Limb (tissue), 2 donors: ENCODE results near the gene PDE3A.
"Not testable (repeated sequence)": the region's sequence is repeated elsewhere in the genome, so short reads cannot be mapped to it uniquely, and the experiment has no call there.

Experiments
- DNase-seq, 2 donors: peaks; one replicate each; pipeline ENCODE4 v3.0.0-alpha.2; 2016; ENCODE audit errors: extremely low spot score in 2 of 2

PDE3A gene

DNA sequence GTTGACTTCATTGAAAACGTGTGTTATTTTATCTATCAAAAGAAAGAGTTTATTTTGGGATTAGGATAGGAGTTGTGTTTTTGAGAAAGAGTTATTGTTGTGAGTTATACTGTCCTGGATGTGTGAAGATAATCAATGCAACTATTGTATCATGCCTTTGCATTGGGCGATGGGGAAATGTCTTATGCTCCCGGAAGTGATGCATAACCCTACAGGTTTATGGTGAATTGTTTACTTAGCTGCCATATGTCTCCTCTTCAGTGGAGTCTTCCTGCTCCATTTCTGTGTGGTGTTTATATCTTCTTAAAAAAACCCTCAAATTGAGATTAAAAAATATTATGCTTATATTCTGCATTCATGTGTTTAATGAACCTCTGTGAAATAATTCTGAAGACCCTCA is 6.5 kb downstream of the PDE3A start:
- no peak for DNase-seq

DNA sequence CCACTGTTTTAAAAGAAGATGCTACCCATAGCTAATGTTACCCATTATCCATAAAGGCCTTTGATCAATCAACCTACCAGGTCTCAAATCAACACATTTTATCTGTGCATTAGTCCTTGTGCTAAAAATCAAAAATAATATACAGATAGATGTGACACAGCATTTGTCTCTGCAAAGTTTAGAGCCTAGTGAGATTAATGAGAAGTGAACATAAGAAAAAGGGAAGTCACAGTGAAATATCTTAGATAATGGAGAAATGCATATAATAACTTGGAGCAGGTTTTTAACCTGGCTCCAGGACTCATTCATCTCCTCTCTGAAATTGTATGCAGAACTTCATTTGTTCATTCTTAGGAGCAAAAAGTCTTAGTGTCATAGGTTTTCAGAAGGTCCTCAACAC is 7.2 kb downstream of the PDE3A start:
- no peak for DNase-seq

DNA sequence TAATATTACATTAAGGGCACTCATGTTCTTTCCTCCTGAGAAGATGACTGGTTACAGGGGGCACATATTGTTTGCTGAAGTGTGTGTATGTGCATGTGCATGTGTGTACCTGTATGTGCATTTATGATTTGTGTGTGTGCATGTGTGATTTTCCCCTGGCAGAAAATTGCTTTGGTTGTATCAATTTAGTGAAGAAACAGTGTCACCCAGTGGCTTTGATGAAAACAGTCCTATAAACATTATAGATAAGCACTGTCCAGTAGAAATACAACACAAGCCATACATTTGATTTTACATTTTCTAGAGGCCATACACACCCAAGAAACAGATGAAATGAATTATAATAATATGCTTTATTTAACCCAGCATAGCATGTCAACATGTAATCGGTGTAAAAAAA is 8.6 kb downstream of the PDE3A start:
- no peak for DNase-seq

DNA sequence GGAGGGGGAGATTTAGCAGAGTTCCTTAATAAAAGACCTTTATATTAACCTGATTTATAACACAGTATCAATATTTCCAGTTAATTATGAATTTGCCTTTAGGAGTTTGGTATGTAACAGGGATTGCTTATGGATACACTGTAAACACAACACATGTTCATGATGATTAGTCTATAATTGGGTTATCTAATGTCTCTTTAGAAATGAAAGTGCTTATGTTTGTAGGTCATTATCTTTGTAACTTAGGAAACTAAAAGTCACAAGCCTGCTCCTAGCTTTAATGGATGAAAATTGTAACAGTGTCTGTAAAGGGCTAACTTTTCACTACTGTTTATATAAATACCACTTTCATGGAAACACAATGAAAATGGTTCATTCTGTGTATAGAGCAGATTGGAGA is 9.4 kb downstream of the PDE3A start:
- DNase-seq = no peak

DNA sequence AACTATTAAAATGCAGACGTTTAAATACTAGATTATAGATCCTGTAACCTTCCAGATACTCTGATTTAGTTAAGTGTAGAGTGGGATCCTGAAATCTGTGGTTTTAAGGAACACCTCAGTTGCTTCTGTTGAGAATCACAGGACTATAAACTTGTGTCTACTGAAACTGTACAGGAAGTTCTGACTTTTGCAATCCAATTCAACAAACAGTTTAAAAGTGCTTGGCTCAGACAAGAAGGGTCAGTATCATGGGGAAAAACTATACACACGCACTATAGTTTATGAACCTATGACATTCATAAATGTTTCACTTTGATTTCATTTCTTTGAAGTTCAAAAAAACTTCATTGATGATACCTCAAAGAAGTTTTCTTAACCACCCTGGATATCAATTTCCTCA is 13.8 kb downstream of the PDE3A start:
- DNase-seq = no peak

DNA sequence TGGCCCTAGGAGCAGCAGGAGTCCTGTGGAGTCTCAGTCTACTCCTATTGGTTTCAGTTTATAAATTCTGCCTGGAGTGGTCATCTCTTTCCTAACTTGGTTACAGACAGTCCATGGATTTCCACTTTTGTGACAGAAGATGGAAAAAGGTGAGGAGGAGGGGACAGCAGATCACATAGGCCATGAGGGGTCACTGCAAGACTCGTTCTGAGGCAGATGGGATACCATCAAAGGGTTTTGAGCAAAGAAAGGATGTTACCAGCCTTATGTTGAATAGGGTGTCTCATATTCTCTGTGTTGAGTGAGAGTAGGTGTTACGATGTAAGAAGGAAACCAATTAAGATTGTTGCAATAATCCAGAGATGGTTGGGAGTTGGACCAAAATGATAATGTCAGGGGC is 15.3 kb downstream of the PDE3A start:
- no peak for DNase-seq

DNA sequence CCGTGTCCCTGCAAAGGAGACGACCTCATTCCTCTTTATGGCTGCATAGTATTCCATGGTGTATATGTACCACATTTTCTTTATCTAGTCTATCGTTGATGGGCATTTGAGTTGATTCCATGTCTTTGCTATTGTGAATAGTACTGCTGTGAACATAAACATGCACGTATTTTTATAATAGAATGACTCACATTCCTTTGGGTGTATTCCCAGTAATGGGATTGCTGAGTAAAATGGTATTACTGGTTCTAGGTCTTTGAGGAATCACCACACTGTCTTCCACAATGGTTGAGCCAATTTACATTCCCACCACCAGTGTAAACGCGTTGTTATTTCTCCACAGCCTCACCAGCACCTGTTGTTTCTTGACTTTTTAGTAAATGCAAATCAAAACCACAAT is 16.5 kb downstream of the PDE3A start:
- DNase-seq = not testable (repeated sequence)

DNA sequence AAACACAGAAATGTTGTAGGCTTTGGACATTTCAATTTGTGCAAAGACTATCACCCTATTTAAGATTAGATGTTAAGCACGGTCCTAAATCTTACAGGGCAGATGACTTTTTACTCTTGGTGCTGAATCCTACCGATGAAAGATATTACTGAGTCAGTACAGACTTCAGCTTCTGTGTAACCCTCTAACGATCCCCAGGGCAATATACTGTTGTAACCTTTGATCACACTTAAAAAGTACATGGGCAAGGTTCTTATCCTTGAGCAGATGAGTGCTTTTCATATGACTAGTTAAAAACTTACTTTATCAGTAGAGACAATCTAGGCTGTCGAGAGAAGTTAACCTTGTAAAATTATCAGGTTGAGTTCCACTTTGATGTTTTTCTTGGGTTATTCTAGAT is 22.5 kb downstream of the PDE3A start:
- DNase-seq = no peak

DNA sequence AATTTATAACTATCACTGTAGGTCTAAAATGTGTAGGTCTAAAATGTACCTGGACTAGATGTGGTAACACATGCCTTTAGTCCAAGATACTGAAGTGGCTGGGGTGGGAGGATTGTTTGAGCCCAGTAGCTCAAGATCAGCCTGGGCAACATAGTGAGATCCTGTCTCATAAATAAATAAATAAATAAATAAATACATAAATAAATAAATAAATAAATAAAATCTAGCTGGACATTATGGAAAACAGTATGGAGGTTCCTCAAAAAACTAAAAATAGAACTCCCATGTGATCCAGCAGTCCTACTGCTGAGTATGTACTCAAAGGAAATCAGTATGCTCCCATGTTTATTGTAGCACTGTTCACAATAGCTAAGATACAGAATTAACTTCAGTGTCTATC is 24.0 kb downstream of the PDE3A start:
- no peak for DNase-seq

DNA sequence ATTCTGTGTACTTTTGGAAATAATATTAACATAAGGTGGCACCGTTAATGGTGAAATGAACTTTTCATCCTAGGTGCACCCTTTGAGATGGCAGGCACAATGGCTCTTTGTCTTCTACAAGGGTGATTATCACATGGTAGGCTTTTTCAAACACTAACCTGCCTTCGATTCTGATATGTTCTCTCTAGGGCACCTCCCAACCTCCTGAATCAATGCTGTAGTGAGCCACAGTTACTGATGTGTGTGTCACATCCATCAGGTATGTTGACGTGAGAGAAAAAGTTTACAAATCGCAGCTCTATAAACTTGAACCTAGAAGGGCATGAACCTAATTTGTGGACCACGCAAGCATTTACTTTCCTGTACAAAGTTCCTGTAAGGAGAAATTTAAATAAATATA is 25.4 kb downstream of the PDE3A start:
- DNase-seq = no peak

DNA sequence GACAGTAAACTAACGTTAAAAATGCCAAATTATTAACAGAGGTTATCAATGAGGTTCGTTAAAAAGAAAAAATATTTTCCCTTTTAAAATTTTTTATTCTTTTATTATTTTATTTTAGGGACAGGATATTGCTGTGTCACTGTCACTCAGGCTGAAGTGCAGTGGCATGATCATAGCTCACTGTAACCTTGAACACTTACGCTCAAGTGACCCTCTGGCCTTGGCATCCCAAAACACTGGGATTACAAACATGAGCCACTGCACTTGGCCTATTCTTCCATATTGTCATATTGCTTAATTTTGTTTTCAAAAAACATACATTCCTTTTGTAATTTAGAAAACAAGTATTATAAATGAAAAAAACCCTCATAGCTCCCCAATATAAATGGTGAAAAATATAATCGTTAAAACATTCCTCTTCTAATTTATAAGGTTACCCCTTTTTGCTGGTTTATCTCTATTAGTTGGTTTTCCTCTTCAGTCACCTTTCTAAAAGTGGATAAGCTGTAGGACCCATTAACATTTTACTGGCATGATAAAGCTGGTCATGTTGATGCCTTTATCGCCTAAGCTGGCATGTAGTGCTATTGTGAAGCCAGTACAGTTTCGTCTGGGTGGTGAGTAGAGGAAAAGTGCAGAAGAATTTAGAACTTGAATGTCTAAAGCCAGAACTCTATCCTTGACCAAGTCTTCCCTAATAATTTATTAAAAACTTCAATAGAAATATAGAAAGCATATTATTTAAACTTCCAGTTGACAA is 27.6 kb downstream of the PDE3A start:
- no peak for DNase-seq

DNA sequence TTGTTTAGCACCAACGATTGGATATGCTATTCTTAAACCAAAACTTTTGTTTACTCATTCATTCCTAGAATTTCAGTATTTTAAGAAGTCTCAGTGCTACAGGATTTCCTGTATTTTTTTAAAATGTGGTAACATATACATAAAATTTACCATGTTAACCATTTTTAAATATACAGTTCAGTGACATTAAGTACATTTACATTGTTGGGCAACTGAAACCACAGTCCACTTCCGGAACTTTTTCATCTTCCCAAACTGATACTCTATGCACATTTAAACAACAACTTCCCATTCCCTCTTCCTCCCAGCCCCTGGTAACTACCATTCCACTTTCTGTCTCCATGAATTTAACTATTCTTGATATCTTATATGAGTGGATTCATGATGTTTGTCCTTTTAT is 30.3 kb downstream of the PDE3A start:
- DNase-seq = no peak

DNA sequence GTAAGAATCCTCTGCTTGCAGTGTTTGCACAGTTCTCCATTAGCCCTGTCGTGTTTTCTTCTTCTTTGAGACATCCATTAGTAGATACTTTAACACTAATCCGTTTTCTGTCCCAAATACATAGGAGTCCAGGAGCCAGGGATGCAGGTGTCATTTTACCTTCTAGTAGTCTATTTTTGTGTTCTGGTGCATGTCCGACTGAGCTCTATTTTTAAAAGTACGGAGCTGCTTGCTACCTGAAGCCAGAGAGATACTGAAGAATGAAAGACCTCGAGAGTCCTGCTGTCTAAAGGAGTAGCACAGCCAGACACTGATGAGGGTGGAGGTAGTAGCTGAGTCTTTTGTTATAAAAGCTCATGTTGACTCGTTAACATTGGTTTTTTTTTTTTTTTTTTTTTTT is 31.7 kb downstream of the PDE3A start:
- DNase-seq = no peak

DNA sequence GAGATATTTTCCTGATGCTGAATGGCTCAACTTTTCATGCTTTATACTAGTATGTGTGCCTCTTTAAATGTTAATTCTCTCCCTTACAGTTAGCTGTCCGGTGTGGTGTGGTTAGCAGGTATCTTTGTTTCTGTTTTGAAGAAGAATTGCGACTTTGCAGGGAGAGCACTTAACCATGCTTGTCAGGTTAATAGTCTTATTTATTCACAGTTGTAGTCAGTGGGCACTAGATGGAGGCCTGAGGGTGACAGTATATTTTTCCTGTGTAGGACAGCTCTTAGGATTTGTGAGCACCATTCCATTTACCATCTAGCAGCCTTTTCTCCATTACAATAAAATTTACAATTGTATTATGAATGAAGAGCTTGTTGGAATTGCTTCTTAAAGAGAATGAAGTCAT is 34.9 kb downstream of the PDE3A start:
- DNase-seq = no peak

DNA sequence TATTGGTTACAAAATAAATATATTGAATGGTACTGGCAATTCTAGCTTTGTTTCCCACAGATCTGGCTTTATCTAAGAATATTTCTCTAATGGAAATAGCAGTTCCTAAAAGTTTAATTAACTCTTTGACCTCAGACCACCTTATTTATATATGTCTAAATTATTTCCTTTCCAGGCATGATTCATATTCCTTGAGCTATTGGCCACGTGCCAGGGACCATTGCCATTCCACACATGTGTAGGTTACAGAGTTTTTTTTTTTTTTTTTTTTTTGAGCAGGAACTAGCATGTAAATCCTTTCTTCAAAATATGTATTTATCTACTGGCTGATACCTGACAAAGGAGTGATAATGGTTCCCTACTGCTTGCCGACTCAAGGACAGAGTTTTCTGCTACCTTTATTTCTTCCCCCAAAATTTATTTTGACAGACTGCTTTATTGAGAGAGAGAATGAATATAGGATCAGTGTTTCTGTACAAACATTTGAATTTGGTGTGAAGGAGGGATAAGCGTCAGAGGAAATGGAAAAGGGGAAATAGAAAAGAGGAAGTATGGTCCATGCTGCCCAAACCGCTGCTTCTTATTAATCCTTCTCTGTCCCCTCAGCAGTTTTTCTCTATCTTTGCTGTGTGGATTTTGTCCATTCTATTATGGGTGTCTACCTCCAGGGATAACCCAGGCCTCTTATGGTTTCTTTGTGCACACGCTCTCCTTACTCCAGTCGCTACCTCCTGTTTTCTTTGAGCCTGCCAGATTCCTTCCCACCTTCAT is 36.4 kb downstream of the PDE3A start:
- no peak for DNase-seq

DNA sequence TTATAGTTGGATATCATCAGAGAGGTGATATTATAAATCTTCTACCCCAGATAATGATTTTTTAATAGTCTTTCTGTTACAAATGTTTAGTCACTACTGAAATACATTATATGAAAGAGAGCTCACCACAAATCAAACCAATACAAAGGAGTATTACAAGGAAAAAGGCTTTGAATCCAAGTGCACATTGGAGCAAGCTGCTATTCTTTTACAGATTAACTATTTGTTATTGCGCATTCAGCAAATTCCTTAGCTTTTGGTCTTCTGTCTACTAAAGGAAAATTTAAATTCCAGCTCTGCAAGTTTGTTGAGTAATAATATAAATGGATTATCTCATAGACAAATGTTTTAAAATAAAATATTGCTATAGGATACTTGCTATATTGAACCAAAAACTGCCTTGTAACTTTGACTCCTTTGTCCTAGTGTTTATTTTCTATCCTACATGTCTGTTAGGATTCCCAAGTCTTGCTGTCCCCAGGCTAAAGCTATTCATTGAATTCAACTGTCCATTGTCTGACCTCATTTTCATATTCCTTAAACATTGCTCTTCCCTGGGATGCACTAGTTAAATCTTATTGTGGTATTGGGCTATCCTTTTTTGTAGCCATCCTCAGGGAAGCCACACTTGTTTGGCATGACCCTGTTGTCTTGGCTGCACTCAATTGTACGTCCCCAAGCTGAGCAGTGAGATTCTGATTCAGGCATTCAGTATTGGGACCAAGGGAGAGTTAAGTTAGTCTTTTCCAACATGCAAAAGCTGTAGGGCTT is 41.5 kb downstream of the PDE3A start:
- no peak for DNase-seq

DNA sequence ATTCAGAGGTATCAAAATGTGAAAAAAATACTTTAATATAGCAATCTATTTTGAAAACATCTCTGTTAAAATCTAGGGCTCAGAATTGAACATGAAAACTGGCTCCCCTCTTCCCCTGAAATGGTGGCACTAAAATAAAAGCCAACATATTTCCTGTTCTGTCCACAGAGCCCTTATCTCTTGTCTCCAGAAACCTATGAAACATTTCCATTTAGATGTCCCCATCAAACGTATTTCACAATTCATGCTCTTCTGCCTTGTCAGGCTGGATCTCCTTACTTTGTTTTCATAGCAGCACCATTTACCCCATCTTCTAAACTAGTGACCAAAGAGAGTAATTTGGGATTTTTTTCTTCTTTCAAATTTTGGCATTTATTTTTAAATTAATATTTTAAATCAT is 42.4 kb downstream of the PDE3A start:
- DNase-seq = no peak

DNA sequence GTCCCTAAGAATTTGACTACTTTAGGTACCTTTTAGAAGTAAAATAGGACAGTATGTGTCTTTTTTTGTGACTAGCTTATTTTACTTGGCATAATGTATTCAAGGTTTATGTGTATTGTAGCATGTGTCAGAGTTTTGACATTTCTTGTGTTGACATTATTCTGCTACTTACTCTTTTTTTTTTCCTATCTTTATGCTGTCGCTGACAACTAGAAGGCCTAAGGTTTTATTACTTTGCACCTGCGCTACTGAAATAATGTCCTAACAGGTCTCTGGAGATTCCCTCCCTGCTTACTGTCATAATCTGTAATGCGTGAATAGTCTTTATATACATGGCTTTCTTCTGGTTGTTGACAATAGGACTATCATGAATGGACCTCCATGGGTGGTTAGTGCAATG is 43.0 kb downstream of the PDE3A start:
- DNase-seq = no peak

DNA sequence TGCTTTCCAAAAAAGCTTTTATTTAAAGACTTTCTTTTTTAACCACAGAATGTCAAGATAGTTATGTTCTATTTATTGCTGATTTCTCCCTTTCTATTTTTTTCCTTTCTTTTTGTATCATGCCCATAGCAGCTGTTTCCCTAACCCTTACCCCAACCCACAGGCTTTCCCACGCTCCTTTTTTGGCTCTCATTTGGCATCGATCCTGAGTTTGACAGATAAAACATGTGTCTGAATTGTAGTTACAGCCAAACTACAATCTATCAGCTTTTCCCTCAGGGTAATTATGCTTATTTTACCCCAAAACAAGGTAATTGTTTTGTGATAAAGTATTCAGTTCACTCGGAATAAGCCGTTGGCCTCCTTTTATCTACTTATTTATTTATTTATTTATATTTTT is 46.7 kb downstream of the PDE3A start:
- peak in 1 of 2 donors; percentile 62 for DNase-seq

DNA sequence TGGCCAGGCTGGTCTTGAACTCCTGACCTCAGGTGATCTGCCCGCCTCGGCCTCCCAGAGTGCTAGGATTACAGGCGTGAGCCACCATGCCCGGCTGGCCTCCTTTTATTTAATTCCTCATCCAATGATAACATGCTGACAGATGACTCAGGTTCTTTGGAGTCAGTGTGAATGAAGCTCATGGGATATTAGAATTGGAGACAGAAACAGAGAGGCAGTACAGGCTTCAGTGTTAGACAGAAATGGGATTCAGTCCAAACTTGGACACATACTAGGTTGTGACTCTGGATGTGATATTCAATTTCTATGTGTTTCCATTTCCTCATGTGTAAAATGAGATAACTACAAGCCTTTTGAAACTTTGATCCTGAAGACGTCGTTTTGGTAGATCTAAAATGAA is 47.3 kb downstream of the PDE3A start:
- no peak for DNase-seq

DNA sequence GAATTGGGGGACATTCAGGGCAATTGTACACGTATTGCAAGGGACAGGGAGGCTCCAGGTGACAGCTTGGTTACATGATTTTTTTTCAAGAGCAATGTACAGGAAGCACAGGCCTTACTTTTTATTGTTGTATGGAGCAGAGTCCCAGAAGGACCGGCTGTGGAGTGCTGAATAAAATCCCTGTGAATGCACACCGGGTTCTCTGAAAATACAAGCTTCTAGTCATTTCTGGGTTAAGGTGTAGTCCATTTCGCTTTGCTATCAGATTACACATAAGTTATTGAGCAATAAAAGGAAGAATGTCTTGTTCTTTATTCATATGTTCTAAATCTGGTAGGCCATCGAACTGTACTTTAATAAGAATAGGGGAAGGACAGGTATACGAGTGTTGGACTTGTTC is 52.2 kb downstream of the PDE3A start:
- no peak for DNase-seq

DNA sequence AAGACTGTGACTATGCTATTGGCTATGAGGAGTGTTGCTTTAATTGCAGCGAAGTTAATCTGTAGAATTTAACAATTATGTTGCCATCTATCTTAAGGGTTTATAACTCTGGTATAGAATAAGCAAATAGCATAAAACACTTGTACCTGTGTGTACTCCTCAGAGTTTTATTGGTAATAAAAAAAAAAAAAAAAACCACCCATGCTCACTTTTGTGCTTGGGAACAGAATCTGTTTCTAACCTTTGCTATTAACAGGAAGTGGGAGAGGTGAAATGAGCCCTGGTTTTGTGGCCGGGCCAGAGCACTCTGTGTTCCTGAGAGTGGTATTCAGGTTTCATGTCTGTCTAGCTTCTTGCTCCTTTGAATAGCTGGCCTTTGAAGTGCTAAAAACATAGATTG is 53.1 kb downstream of the PDE3A start:
- no peak for DNase-seq

DNA sequence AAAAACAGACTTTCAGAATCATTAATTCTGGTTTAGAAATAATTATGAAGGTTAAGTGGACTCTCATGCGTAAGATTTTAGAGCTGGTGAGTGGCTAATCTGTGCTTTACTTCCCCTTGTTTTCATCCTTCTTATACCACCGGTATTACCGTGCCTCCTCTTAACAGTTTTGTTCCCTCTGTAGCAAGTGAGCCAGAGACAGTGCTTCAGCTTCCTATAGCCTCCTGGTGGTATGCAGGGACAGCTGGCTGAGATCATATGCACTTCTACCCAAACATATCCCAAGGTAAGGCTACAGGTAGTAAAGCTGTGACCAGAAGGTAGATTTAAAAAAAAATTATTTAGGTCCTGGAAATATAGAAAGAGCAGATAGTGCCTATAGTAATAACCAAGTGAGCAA is 55.2 kb downstream of the PDE3A start:
- DNase-seq = no peak
